GM10248 (cell line): ENCODE results near the gene TMEM252.

Experiments used
- CTCF ChIA-PET: fragments of 300-600 bp; sonication (Branson Sonifier 250); formaldehyde crosslinking; extraction: SDS; loops from one replicate; lab custom pipeline; 2021; ENCODE audit warnings: antibody characterized with exemption; lab: Yijun Ruan, JAX
- POLR2A ChIA-PET: fragments of 350-650 bp; sonication (Branson Sonifier 250); formaldehyde crosslinking; extraction: SDS; loops from one replicate; lab custom pipeline; 2020; ENCODE audit warnings: antibody characterized with exemption; lab: Yijun Ruan, JAX
- DNase-seq: peaks from one replicate; pipeline ENCODE4 v3.0.0; 2012; ENCODE audit errors: extremely low spot score
- CTCF ChIP-seq: IDR thresholded peaks from 2 replicates; pipeline ENCODE4 v1.5.1; 2012; ENCODE audit warnings: mild to moderate bottlenecking, low read depth; ENCODE audit errors: extremely low read depth, missing control alignments, control extremely low read depth

Gene TMEM252

DNA sequence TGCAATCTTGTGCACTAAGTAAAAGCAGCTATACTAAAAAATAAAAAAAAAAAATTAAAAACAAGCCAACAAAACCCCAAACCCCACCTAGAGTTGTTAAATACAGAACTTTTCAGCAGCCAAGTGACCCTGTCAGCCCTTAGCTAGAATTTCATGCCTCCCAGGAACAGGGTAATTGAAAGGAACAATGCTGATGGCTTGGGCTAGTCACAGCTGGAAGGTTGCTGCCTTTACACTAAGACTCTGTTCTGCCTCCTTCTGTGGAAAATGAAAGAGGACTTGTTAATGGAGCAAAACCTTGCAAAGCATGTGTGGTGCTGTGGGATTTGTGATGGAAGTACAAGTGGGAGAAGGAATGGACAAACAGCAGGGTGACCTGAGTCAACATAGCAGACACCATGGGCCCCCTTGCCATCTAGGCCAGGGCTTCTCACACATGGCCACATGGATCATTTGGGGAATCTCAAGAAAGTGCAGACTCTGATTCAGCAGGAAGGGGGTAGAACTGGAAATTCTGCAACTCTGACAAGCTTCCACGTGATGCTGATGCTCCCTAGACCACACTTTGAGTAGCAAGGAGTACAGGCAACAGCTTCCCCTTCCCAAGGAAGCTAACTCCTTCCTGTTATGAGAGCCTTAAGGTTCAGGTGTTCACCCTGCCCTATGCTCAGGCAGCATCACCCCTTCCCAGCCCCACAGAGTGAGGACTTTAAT lies 14.9 kb upstream of the TMEM252 start:
- POLR2A ChIA-PET = no interaction called here
- CTCF ChIA-PET = interaction anchor here (12.1 kb wide), 1 partner anchor 15 kb away, joined by 131 read pairs; no protein-coding TSS in a partner anchor
- no peak for DNase-seq
- TF ChIP-seq CTCF = no peak

GRCh38 chr9:68552700-68553476 lies 12.2 kb upstream of the TMEM252 start:
- DNase-seq = no peak
- ChIA-PET POLR2A (no interaction called here), CTCF (interaction anchor here (12.1 kb wide), 1 partner anchor 18 kb away, joined by 131 read pairs; no protein-coding TSS in a partner anchor)
- no peak for TF ChIP-seq CTCF

GRCh38 chr9:68551191-68551590 lies 10.5 kb upstream of the TMEM252 start:
- DNase-seq = no peak
- no peak for TF ChIP-seq CTCF
- ChIA-PET POLR2A (no interaction called here), CTCF (interaction anchor here (1.1 to 2.0 kb wide), 3 partner anchors 10 to 448 kb away, joined by 4 to 24 read pairs (median 11); no protein-coding TSS in a partner anchor)

GRCh38 chr9:68548241-68548640 lies 7.6 kb upstream of the TMEM252 start:
- no peak for DNase-seq
- no peak for TF ChIP-seq CTCF
- ChIA-PET POLR2A (no interaction called here), CTCF (interaction anchor here (1.1 to 1.6 kb wide), 3 partner anchors 8 to 20 kb away, joined by 3 to 18 read pairs (median 4); no protein-coding TSS in a partner anchor)

- POLR2A ChIA-PET = no interaction called here
- DNase-seq = no peak
- CTCF ChIA-PET = interaction anchor here (1.2 to 3.6 kb wide), 2 partner anchors 12 to 20 kb away, joined by 5 to 12 read pairs; no protein-coding TSS in a partner anchor
- TF ChIP-seq CTCF = no peak
These were observed 6.7 kb upstream of the TMEM252 start for GRCh38 chr9:68547417-68547816.

- ChIA-PET POLR2A (no interaction called here), CTCF (interaction anchor here (1.2 to 3.6 kb wide), 2 partner anchors 13 to 21 kb away, joined by 5 to 12 read pairs; no protein-coding TSS in a partner anchor)
- no peak for TF ChIP-seq CTCF
- DNase-seq = peak; percentile 49
These were observed 6.1 kb upstream of the TMEM252 start for GRCh38 chr9:68546596-68547390.
